AG09309 (cell line): ENCODE data around the gene CYP19A1.

ENCODE experiments used
- DNase-seq: peaks from one replicate; pipeline ENCODE4 v3.0.0-alpha.2; 2010; ENCODE audit warnings: low read depth
- H3K4me3 ChIP-seq: 2 replicates; pipeline ENCODE4 v1.5.1; 2011; ENCODE audit warnings: mild to moderate bottlenecking, low read depth, low read length, moderate library complexity; ENCODE audit not compliant: control insufficient read depth
- CTCF ChIP-seq: IDR thresholded peaks from 2 replicates; pipeline ENCODE4 v1.5.1; 2011; ENCODE audit warnings: mild to moderate bottlenecking, low read depth, low read length, inconsistent platforms; ENCODE audit not compliant: insufficient read depth, control insufficient read depth; ENCODE audit errors: missing control alignments

The CYP19A1 gene

GRCh38 chr15:51366071-51366470 lies 27.7 kb upstream of the CYP19A1 start:
- DNase-seq, result no peak
- no peak overlapping the region for H3K4me3 ChIP-seq
- no peak for TF ChIP-seq CTCF

- no peak overlapping the region for H3K4me3 ChIP-seq
- TF ChIP-seq CTCF, result no peak
- DNase-seq, result no peak
Measured at GRCh38 chr15:51365417-51365816, 27.0 kb upstream of the CYP19A1 start.

- TF ChIP-seq CTCF, result no peak
- no peak for DNase-seq
- H3K4me3 ChIP-seq, result no peak overlapping the region
Measured at GRCh38 chr15:51363383-51363782, 25.0 kb upstream of the CYP19A1 start.

- TF ChIP-seq CTCF, result no peak
- no peak for DNase-seq
- H3K4me3 ChIP-seq, result no peak overlapping the region
Measured at GRCh38 chr15:51359981-51360380, 21.6 kb upstream of the CYP19A1 start.

- no peak for DNase-seq
- no peak for TF ChIP-seq CTCF
- H3K4me3 ChIP-seq, result no peak overlapping the region
Measured at GRCh38 chr15:51356983-51357382, 18.6 kb upstream of the CYP19A1 start.

- no peak for DNase-seq
- no peak for TF ChIP-seq CTCF
- H3K4me3 ChIP-seq, result no peak overlapping the region
Measured at GRCh38 chr15:51356147-51356546, 17.8 kb upstream of the CYP19A1 start.

- H3K4me3 ChIP-seq, result no peak overlapping the region
- TF ChIP-seq CTCF, result no peak
- DNase-seq, result no peak
Measured at GRCh38 chr15:51355096-51355495, 16.7 kb upstream of the CYP19A1 start.
